Measurements from ENCODE around the gene SPINK1.

- TF ChIP-seq CTCF (IDR thresholded peaks at IDR 0.05 in 4 of 5, conservative IDR thresholded peaks at IDR 0.05 in 1 of 5) (no peak), POLR2A (IDR thresholded peaks at IDR 0.05) (no peak)
Observed at GRCh38 chr5:147869112-147869511, 37.6 kb upstream of the SPINK1 start.
